K562 (cell line): ENCODE data around the gene SPRR2E. TPM values are rescaled to one million over a fixed set of nuclear protein-coding genes. Genes with fewer than 3 reads are reported as not detected.

Experiments
- BMI1 ChIP-seq: fragments of 150-350 bp; IDR thresholded peaks from 2 replicates; pipeline ENCODE4 v1.6.1; 2014; ENCODE audit warnings: low read length
- CREB3L1 ChIP-seq: fragments of 450-650 bp; IDR thresholded peaks from 2 replicates; pipeline ENCODE4 v1.6.1; 2014; ENCODE audit warnings: low read depth, mild to moderate bottlenecking, moderate library complexity, borderline replicate concordance
- ERF ChIP-seq: fragments of 450-650 bp; formaldehyde crosslinking; IDR thresholded peaks from 2 replicates; pipeline ENCODE4 v1.4.0; 2020; ENCODE audit warnings: mild to moderate bottlenecking, mixed read lengths
- GABPA ChIP-seq: fragments of 200-800 bp; sonication (Bioruptor generic); conservative IDR thresholded peaks from 2 replicates; pipeline ENCODE4 v1.6.1; 2016; ENCODE audit warnings: low read depth, missing genetic modification characterization, missing compliant biosample characterization
- GMEB1 ChIP-seq: fragments of 250-450 bp; sonication (Bioruptor Pico); IDR thresholded peaks from 2 replicates; pipeline ENCODE4 v1.4.0; 2020; ENCODE audit warnings: mild to moderate bottlenecking
- HOMEZ ChIP-seq: fragments of 250-450 bp; sonication (Bioruptor Pico); IDR thresholded peaks from 2 replicates; pipeline ENCODE4 v1.4.0; 2020; ENCODE audit warnings: mild to moderate bottlenecking, moderate library complexity
- MNT ChIP-seq, 2 experiments: fragments of 450-650 bp; conservative IDR thresholded peaks; 2 replicates each; pipeline ENCODE4 v1.6.1; 2017; ENCODE audit warnings: mild to moderate bottlenecking in 2 of 2, moderate library complexity in 2 of 2
- PCBP2 ChIP-seq: fragments of 200-400 bp; formaldehyde crosslinking; IDR thresholded peaks from 2 replicates; pipeline ENCODE4 v1.6.1; 2018; ENCODE audit warnings: low read length, low read depth, mild to moderate bottlenecking, moderate library complexity; ENCODE audit not compliant: poor library complexity, severe bottlenecking
- XRCC4 ChIP-seq: IDR thresholded peaks from one replicate; pipeline ENCODE4 v1.6.1; 2011; ENCODE audit not compliant: insufficient read depth, insufficient read length; ENCODE audit errors: extremely low read depth
- ZNF212 ChIP-seq: fragments of 450-650 bp; formaldehyde crosslinking; IDR thresholded peaks from 2 replicates; pipeline ENCODE4 v1.4.0; 2020; ENCODE audit warnings: mild to moderate bottlenecking
- ZNF592 ChIP-seq: fragments of 450-650 bp; IDR thresholded peaks from 2 replicates; pipeline ENCODE4 v1.6.1; 2017; ENCODE audit warnings: antibody characterized with exemption, mild to moderate bottlenecking
- polyA plus RNA-seq, 8 experiments: library from polyadenylated mRNA; depleted of rRNA in 4 of 8; stranded (reverse) in 5 of 8; unstranded in 3 of 8; fragments of >200 nt; fragmentation: Nextera tagmentation in 2 of 8; fragmentation: Illumina TruSeq in 1 of 8; extraction: Ambion mirVana in 2 of 8; extraction: Trizol in 1 of 8; gene quantifications; 2 replicates each; pipeline versions ENCODE4 v1.2.1 to v1.2.3, GENCODE V29; 2011 to 2014; ENCODE audit warnings: inconsistent platforms in 1 of 8, missing spikeins in 1 of 8
- total RNA-seq, 7 experiments: library from RNA; depleted of rRNA in 6 of 7; stranded (reverse); fragments of >200 nt in 6 of 7; fragmentation: Illumina TruSeq in 2 of 7; extraction: Trizol in 2 of 7; gene quantifications; 2 replicates each; pipeline versions ENCODE4 v1.2.1 to v1.2.3, GENCODE V29; 2011 to 2021; ENCODE audit warnings: low replicate concordance in 1 of 7

The SPRR2E gene
- total and polyA plus RNA-seq, 9 of the 15 experiments (the other 6 are each of a cell fraction or from before 2014, with no cell fraction given), result not detected

- TF ChIP-seq ZNF592 (no peak), GABPA (tag) (0 out of 2 replicates have a peak, but pooled peaks have one; percentile 22), CREB3L1 (no peak), HOMEZ (CRISPR knock-in tag) (no peak), XRCC4 (no peak), MNT (conservative IDR thresholded peaks at IDR 0.05) (peak in 1 of 2 experiments; percentile 48; a peak in 1 of 4 replicates), ZNF212 (CRISPR knock-in tag) (no peak), BMI1 (no peak), ERF (CRISPR knock-in tag) (no peak), PCBP2 (no peak), GMEB1 (CRISPR knock-in tag) (no peak; the same call in 1 of the 2 replicates)
These were observed 35.2 kb downstream of the SPRR2E start (continued) for GRCh38 chr1:153058826-153059784.
